PC-3 (cell line): ENCODE results near the gene GLIPR2.

Experiments
- EZH2 ChIP-seq: fragments of 300-600 bp; sonication (generic); IDR thresholded peaks from one replicate; pipeline ENCODE4 v1.6.1; 2017; ENCODE audit warnings: antibody characterized with exemption, mild to moderate bottlenecking, low read length; ENCODE audit not compliant: unreplicated experiment
- TF ChIP-seq, protein P1 (sequence below): fragments of 300-600 bp; sonication (generic); conservative IDR thresholded peaks from 2 replicates; pipeline ENCODE4 v1.5.1; 2017; ENCODE audit warnings: antibody characterized with exemption, low read depth, mild to moderate bottlenecking, low read length

DNA sequence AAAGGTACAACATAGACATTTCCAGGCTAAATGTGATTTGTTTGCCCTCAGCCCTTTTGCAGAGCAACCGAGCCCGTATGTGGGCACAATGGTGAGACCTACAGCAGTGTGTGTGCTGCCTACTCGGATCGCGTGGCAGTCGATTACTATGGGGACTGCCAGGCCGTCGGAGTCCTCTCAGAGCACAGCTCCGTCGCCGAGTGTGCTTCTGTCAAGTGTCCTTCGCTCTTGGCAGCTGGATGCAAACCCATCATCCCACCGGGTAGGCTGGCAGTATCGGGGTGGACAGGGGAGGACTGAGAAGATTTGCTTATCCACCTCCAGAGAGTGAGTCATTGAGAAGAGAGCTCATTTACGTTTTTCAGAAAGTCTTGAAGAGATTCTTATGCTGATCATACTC is 17.8 kb upstream of the GLIPR2 start:
- no peak for TF ChIP-seq EZH2
- TF ChIP-seq, protein P1, sequence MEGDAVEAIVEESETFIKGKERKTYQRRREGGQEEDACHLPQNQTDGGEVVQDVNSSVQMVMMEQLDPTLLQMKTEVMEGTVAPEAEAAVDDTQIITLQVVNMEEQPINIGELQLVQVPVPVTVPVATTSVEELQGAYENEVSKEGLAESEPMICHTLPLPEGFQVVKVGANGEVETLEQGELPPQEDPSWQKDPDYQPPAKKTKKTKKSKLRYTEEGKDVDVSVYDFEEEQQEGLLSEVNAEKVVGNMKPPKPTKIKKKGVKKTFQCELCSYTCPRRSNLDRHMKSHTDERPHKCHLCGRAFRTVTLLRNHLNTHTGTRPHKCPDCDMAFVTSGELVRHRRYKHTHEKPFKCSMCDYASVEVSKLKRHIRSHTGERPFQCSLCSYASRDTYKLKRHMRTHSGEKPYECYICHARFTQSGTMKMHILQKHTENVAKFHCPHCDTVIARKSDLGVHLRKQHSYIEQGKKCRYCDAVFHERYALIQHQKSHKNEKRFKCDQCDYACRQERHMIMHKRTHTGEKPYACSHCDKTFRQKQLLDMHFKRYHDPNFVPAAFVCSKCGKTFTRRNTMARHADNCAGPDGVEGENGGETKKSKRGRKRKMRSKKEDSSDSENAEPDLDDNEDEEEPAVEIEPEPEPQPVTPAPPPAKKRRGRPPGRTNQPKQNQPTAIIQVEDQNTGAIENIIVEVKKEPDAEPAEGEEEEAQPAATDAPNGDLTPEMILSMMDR: no peak
